IMR-90 (cell line): Measurements from ENCODE around the gene NCR1.
"Not testable (repeated sequence)": the region's sequence is repeated elsewhere in the genome, so short reads cannot be mapped to it uniquely, and the experiment has no call there.

Experiments
- BHLHE40 ChIP-seq: fragments of 150-350 bp; IDR thresholded peaks from 2 replicates; pipeline ENCODE4 v1.6.1; 2016; ENCODE audit warnings: mild to moderate bottlenecking, low read depth, low read length
- CEBPB ChIP-seq: IDR thresholded peaks from 2 replicates; pipeline ENCODE4 v1.6.1; 2012; ENCODE audit warnings: low read depth, low read length, improper control_type of control experiment
- CHD1 ChIP-seq: IDR thresholded peaks from 2 replicates; pipeline ENCODE4 v1.6.1; 2012; ENCODE audit warnings: low read depth, low read length, improper control_type of control experiment
- CTCF ChIP-seq: conservative IDR thresholded peaks from 2 replicates; pipeline ENCODE4 v1.5.1; 2012; ENCODE audit warnings: mild to moderate bottlenecking, low read depth, low read length, improper control_type of control experiment
- ELK1 ChIP-seq: fragments of 150-350 bp; IDR thresholded peaks from 2 replicates; pipeline ENCODE4 v1.6.1; 2016; ENCODE audit warnings: low read depth, mild to moderate bottlenecking, low read length, moderate library complexity, borderline replicate concordance
- MAZ ChIP-seq: IDR thresholded peaks from 2 replicates; pipeline ENCODE4 v1.6.1; 2012; ENCODE audit warnings: low read depth, mild to moderate bottlenecking, low read length, improper control_type of control experiment, moderate library complexity, borderline replicate concordance
- MXI1 ChIP-seq: IDR thresholded peaks from 2 replicates; pipeline ENCODE4 v1.6.1; 2012; ENCODE audit warnings: low read depth, mild to moderate bottlenecking, low read length, moderate library complexity, borderline replicate concordance
- POLR2A ChIP-seq: IDR thresholded peaks from 2 replicates; pipeline ENCODE4 v1.6.1; 2012; ENCODE audit warnings: mild to moderate bottlenecking, low read depth, low read length
- RAD21 ChIP-seq: IDR thresholded peaks from 2 replicates; pipeline ENCODE4 v1.6.1; 2012; ENCODE audit warnings: low read length, improper control_type of control experiment
- RCOR1 ChIP-seq: IDR thresholded peaks from 2 replicates; pipeline ENCODE4 v1.6.1; 2012; ENCODE audit warnings: mild to moderate bottlenecking, low read length, improper control_type of control experiment; ENCODE audit not compliant: insufficient replicate concordance
- RFX5 ChIP-seq: IDR thresholded peaks from 2 replicates; pipeline ENCODE4 v1.8.0; 2012; ENCODE audit warnings: low read depth, mild to moderate bottlenecking, low read length, moderate library complexity
- USF2 ChIP-seq: fragments of 150-350 bp; IDR thresholded peaks from 2 replicates; pipeline ENCODE4 v1.6.1; 2017; ENCODE audit warnings: mild to moderate bottlenecking, antibody characterized with exemption, low read length, low read depth

DNA sequence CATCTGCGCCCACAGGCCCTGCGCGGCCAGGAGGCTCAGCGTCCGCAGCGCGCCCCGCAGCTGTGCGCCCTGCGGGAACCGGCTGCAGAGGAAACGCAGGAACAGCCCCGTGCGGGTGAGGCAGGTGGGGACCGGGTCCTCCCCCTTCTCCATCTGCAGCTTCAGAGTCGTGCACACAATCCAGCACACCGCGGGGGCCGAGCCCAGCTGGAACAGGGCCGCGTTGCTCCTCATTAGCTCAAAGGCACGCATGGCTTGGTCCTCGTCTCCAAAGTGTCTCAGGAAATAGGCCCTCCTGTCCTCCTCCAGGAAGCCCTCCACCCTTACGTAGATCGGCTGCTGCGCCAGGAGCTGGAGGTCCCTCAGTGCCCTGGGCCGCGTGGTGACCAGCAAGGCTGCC, 33.6 kb downstream of the NCR1 start:
- not testable (repeated sequence) for TF ChIP-seq CTCF, POLR2A, BHLHE40, CHD1, USF2, MXI1, MAZ, ELK1, CEBPB, RAD21, RCOR1, RFX5
